ENCODE data around the gene SRGAP1. TPM values are rescaled to one million over a fixed set of nuclear protein-coding genes. Genes with fewer than 3 reads are reported as not detected.
"Not testable (repeated sequence)": the region's sequence is repeated elsewhere in the genome, so short reads cannot be mapped to it uniquely, and the experiment has no call there.

The SRGAP1 gene
- polyA plus RNA-seq, 2 donors = 1.4 to 3.2 TPM

GRCh38 chr12:63880235-63880634 is 35.7 kb downstream of the SRGAP1 start:
- not testable (repeated sequence) for H3K4me1 ChIP-seq (ENCODE audit: control insufficient read depth in 2 of 2, insufficient read depth in 2 of 2, low read length in 1 of 2); H3K27me3 ChIP-seq (ENCODE audit: control insufficient read depth in 1 of 2, insufficient read depth in 2 of 2, low read length in 2 of 2); H3K27ac ChIP-seq (ENCODE audit: low read depth in 2 of 2, low read length in 1 of 2); H3K36me3 ChIP-seq (ENCODE audit: control insufficient read depth in 2 of 2, insufficient read depth in 2 of 2, low read length in 1 of 2); H3K4me3 ChIP-seq (ENCODE audit: low read depth in 1 of 2, low read length in 2 of 2); H3K9me3 ChIP-seq (ENCODE audit: control insufficient read depth in 2 of 2, insufficient read depth in 1 of 2, low read depth in 1 of 2, low read length in 1 of 2)
- 92 to 95% methylated on average over 9 of the region's 9 CpGs for WGBS, 2 donors

GRCh38 chr12:63880742-63881263 is 36.3 kb downstream of the SRGAP1 start:
- H3K4me3 ChIP-seq (ENCODE audit: low read depth in 1 of 2, low read length in 2 of 2) = no peak overlapping the region
- no peak overlapping the region for H3K27ac ChIP-seq (ENCODE audit: low read depth in 2 of 2, low read length in 1 of 2)
- no peaks in the 10 kb centered on the region for H3K9me3 ChIP-seq (ENCODE audit: control insufficient read depth in 2 of 2, insufficient read depth in 1 of 2, low read depth in 1 of 2, low read length in 1 of 2)
- WGBS, 2 donors = 88 to 92% methylated on average over 6 of the region's 6 CpGs
- no peaks in the 10 kb centered on the region for H3K36me3 ChIP-seq (ENCODE audit: control insufficient read depth in 2 of 2, insufficient read depth in 2 of 2, low read length in 1 of 2)
- H3K4me1 ChIP-seq (ENCODE audit: control insufficient read depth in 2 of 2, insufficient read depth in 2 of 2, low read length in 1 of 2) = no peaks in the 10 kb centered on the region
- H3K27me3 ChIP-seq (ENCODE audit: control insufficient read depth in 1 of 2, insufficient read depth in 2 of 2, low read length in 2 of 2) = no peaks in the 10 kb centered on the region

- 68 to 69% methylated on average over 2 of the region's 2 CpGs for whole genome bisulfite sequencing, 2 donors
- no peaks in the 10 kb centered on the region for H3K9me3 ChIP-seq (ENCODE audit: control insufficient read depth in 2 of 2, insufficient read depth in 1 of 2, low read depth in 1 of 2, low read length in 1 of 2)
- H3K36me3 ChIP-seq (ENCODE audit: control insufficient read depth in 2 of 2, insufficient read depth in 2 of 2, low read length in 1 of 2) = no peaks in the 10 kb centered on the region
- no peaks in the 10 kb centered on the region for H3K27me3 ChIP-seq (ENCODE audit: control insufficient read depth in 1 of 2, insufficient read depth in 2 of 2, low read length in 2 of 2)
- H3K27ac ChIP-seq (ENCODE audit: low read depth in 2 of 2, low read length in 1 of 2) = peak overlapping the region in 1 of 2 donors; percentile 7
- H3K4me3 ChIP-seq (ENCODE audit: low read depth in 1 of 2, low read length in 2 of 2) = no peak overlapping the region
- H3K4me1 ChIP-seq (ENCODE audit: control insufficient read depth in 2 of 2, insufficient read depth in 2 of 2, low read length in 1 of 2) = no peaks in the 10 kb centered on the region
These were observed 38.3 kb downstream of the SRGAP1 start for GRCh38 chr12:63882844-63883243.

- H3K36me3 ChIP-seq (ENCODE audit: control insufficient read depth in 2 of 2, insufficient read depth in 2 of 2, low read length in 1 of 2) = no peaks in the 10 kb centered on the region
- H3K4me3 ChIP-seq (ENCODE audit: low read depth in 1 of 2, low read length in 2 of 2) = no peak overlapping the region
- no peaks in the 10 kb centered on the region for H3K9me3 ChIP-seq (ENCODE audit: control insufficient read depth in 2 of 2, insufficient read depth in 1 of 2, low read depth in 1 of 2, low read length in 1 of 2)
- 94% methylated on average over 2 of the region's 2 CpGs for WGBS, 2 donors
- no peaks in the 10 kb centered on the region for H3K27me3 ChIP-seq (ENCODE audit: control insufficient read depth in 1 of 2, insufficient read depth in 2 of 2, low read length in 2 of 2)
- H3K27ac ChIP-seq (ENCODE audit: low read depth in 2 of 2, low read length in 1 of 2) = no peak overlapping the region
- peaks cover 0 to 2% of the 10 kb centered on the region in 2 donors for H3K4me1 ChIP-seq (ENCODE audit: control insufficient read depth in 2 of 2, insufficient read depth in 2 of 2, low read length in 1 of 2)
These were observed 40.9 kb downstream of the SRGAP1 start for GRCh38 chr12:63885401-63885800.

GRCh38 chr12:63888908-63889635 is 44.6 kb downstream of the SRGAP1 start:
- H3K4me1 ChIP-seq (ENCODE audit: control insufficient read depth in 2 of 2, insufficient read depth in 2 of 2, low read length in 1 of 2) = peaks cover 0 to 6% of the 10 kb centered on the region in 2 donors

GRCh38 chr12:63889721-63890509 is 45.4 kb downstream of the SRGAP1 start:
- H3K27me3 ChIP-seq (ENCODE audit: control insufficient read depth in 1 of 2, insufficient read depth in 2 of 2, low read length in 2 of 2) = no peaks in the 10 kb centered on the region
- 86 to 87% methylated on average over 12 of the region's 12 CpGs for WGBS, 2 donors
- peaks cover 0 to 6% of the 10 kb centered on the region in 2 donors for H3K4me1 ChIP-seq (ENCODE audit: control insufficient read depth in 2 of 2, insufficient read depth in 2 of 2, low read length in 1 of 2)
- no peaks in the 10 kb centered on the region for H3K9me3 ChIP-seq (ENCODE audit: control insufficient read depth in 2 of 2, insufficient read depth in 1 of 2, low read depth in 1 of 2, low read length in 1 of 2)
- no peaks in the 10 kb centered on the region for H3K36me3 ChIP-seq (ENCODE audit: control insufficient read depth in 2 of 2, insufficient read depth in 2 of 2, low read length in 1 of 2)
- no peak overlapping the region for H3K27ac ChIP-seq (ENCODE audit: low read depth in 2 of 2, low read length in 1 of 2)
- no peak overlapping the region for H3K4me3 ChIP-seq (ENCODE audit: low read depth in 1 of 2, low read length in 2 of 2)

More at GRCh38 chr12:63888908-63889635, 44.6 kb downstream of the SRGAP1 start:
- H3K27ac ChIP-seq (ENCODE audit: low read depth in 2 of 2, low read length in 1 of 2) = no peak overlapping the region
- 91 to 92% methylated on average over 8 of the region's 8 CpGs for WGBS, 2 donors
- no peaks in the 10 kb centered on the region for H3K36me3 ChIP-seq (ENCODE audit: control insufficient read depth in 2 of 2, insufficient read depth in 2 of 2, low read length in 1 of 2)
- H3K9me3 ChIP-seq (ENCODE audit: control insufficient read depth in 2 of 2, insufficient read depth in 1 of 2, low read depth in 1 of 2, low read length in 1 of 2) = no peaks in the 10 kb centered on the region
- no peaks in the 10 kb centered on the region for H3K27me3 ChIP-seq (ENCODE audit: control insufficient read depth in 1 of 2, insufficient read depth in 2 of 2, low read length in 2 of 2)
- no peak overlapping the region for H3K4me3 ChIP-seq (ENCODE audit: low read depth in 1 of 2, low read length in 2 of 2)

GRCh38 chr12:63893170-63893569 is 48.7 kb downstream of the SRGAP1 start:
- Histone ChIP-seq H3K9me3 (ENCODE audit: control insufficient read depth in 2 of 2, insufficient read depth in 1 of 2, low read depth in 1 of 2, low read length in 1 of 2) (no peaks in the 10 kb centered on the region), H3K27me3 (ENCODE audit: control insufficient read depth in 1 of 2, insufficient read depth in 2 of 2, low read length in 2 of 2) (no peaks in the 10 kb centered on the region), H3K36me3 (ENCODE audit: control insufficient read depth in 2 of 2, insufficient read depth in 2 of 2, low read length in 1 of 2) (no peaks in the 10 kb centered on the region), H3K4me1 (ENCODE audit: control insufficient read depth in 2 of 2, insufficient read depth in 2 of 2, low read length in 1 of 2) (peaks cover 0 to 6% of the 10 kb centered on the region in 2 donors), H3K4me3 (ENCODE audit: low read depth in 1 of 2, low read length in 2 of 2) (no peak overlapping the region), H3K27ac (ENCODE audit: low read depth in 2 of 2, low read length in 1 of 2) (no peak overlapping the region)
- 91 to 100% methylated on average over 1 of the region's 1 CpG for WGBS, 2 donors

GRCh38 chr12:63894132-63894531 is 49.6 kb downstream of the SRGAP1 start:
- no peaks in the 10 kb centered on the region for H3K36me3 ChIP-seq (ENCODE audit: control insufficient read depth in 2 of 2, insufficient read depth in 2 of 2, low read length in 1 of 2)
- WGBS, 2 donors = 73 to 77% methylated on average over 3 of the region's 3 CpGs

GRCh38 chr12:63895841-63896240 is 51.3 kb downstream of the SRGAP1 start:
- no peaks in the 10 kb centered on the region for H3K27me3 ChIP-seq (ENCODE audit: control insufficient read depth in 1 of 2, insufficient read depth in 2 of 2, low read length in 2 of 2)
- peaks cover 0 to 4% of the 10 kb centered on the region in 2 donors for H3K4me1 ChIP-seq (ENCODE audit: control insufficient read depth in 2 of 2, insufficient read depth in 2 of 2, low read length in 1 of 2)
- peak overlapping the region in 1 of 2 donors; percentile 3 for H3K27ac ChIP-seq (ENCODE audit: low read depth in 2 of 2, low read length in 1 of 2)
- no peaks in the 10 kb centered on the region for H3K36me3 ChIP-seq (ENCODE audit: control insufficient read depth in 2 of 2, insufficient read depth in 2 of 2, low read length in 1 of 2)
- H3K9me3 ChIP-seq (ENCODE audit: control insufficient read depth in 2 of 2, insufficient read depth in 1 of 2, low read depth in 1 of 2, low read length in 1 of 2) = no peaks in the 10 kb centered on the region
- H3K4me3 ChIP-seq (ENCODE audit: low read depth in 1 of 2, low read length in 2 of 2) = no peak overlapping the region

More at GRCh38 chr12:63894132-63894531, 49.6 kb downstream of the SRGAP1 start:
- H3K4me1 ChIP-seq (ENCODE audit: control insufficient read depth in 2 of 2, insufficient read depth in 2 of 2, low read length in 1 of 2) = peaks cover 0 to 4% of the 10 kb centered on the region in 2 donors
- no peaks in the 10 kb centered on the region for H3K27me3 ChIP-seq (ENCODE audit: control insufficient read depth in 1 of 2, insufficient read depth in 2 of 2, low read length in 2 of 2)
- no peak overlapping the region for H3K4me3 ChIP-seq (ENCODE audit: low read depth in 1 of 2, low read length in 2 of 2)
- no peak overlapping the region for H3K27ac ChIP-seq (ENCODE audit: low read depth in 2 of 2, low read length in 1 of 2)
- no peaks in the 10 kb centered on the region for H3K9me3 ChIP-seq (ENCODE audit: control insufficient read depth in 2 of 2, insufficient read depth in 1 of 2, low read depth in 1 of 2, low read length in 1 of 2)

All from esophagus (tissue), 2 donors.